Amniotic stem cell (primary cell): ENCODE measurements around the gene SCCPDH.

Source experiments
- DNase-seq: peaks from one replicate; lab custom pipeline; 2025; lab: John Stamatoyannopoulos, UW

Gene SCCPDH

GRCh38 chr1:246785494-246786111 lies 61.4 kb downstream of the SCCPDH start:
- DNase-seq, result no peak

GRCh38 chr1:246786606-246787238 lies 62.5 kb downstream of the SCCPDH start:
- DNase-seq, result no peak

GRCh38 chr1:246787781-246788513 lies 63.7 kb downstream of the SCCPDH start:
- DNase-seq, result no peak

- DNase-seq, result no peak
Observed at GRCh38 chr1:246788895-246789338, 64.7 kb downstream of the SCCPDH start.

GRCh38 chr1:246789454-246790339 lies 65.5 kb downstream of the SCCPDH start:
- no peak for DNase-seq

- no peak for DNase-seq
Observed at GRCh38 chr1:246790364-246790763, 66.2 kb downstream of the SCCPDH start.

GRCh38 chr1:246790833-246791232 lies 66.6 kb downstream of the SCCPDH start:
- no peak for DNase-seq

GRCh38 chr1:246791303-246791918 lies 67.2 kb downstream of the SCCPDH start:
- DNase-seq, result no peak

- no peak for DNase-seq
Observed at GRCh38 chr1:246792603-246793002, 68.4 kb downstream of the SCCPDH start.

- no peak for DNase-seq
Observed at GRCh38 chr1:246793356-246793896, 69.2 kb downstream of the SCCPDH start.

- no peak for DNase-seq
Observed at GRCh38 chr1:246794048-246794827, 70.0 kb downstream of the SCCPDH start.

- DNase-seq, result no peak
Observed at GRCh38 chr1:246794828-246795671, 70.8 kb downstream of the SCCPDH start.

- no peak for DNase-seq
Observed at GRCh38 chr1:246795906-246796694, 71.9 kb downstream of the SCCPDH start.

- DNase-seq, result no peak
Observed at GRCh38 chr1:246797157-246797556, 72.9 kb downstream of the SCCPDH start.

GRCh38 chr1:246797597-246797996 lies 73.4 kb downstream of the SCCPDH start:
- no peak for DNase-seq

- DNase-seq, result no peak
Observed at GRCh38 chr1:246798107-246798506, 73.9 kb downstream of the SCCPDH start.

GRCh38 chr1:246798606-246799496 lies 74.6 kb downstream of the SCCPDH start:
- no peak for DNase-seq

- no peak for DNase-seq
Observed at GRCh38 chr1:246800356-246800755, 76.1 kb downstream of the SCCPDH start.
